GM19467 (cell line): ENCODE measurements around the gene CLCF1.
"Not testable (repeated sequence)": the region's sequence is repeated elsewhere in the genome, so short reads cannot be mapped to it uniquely, and the experiment has no call there.

Source experiments
- ATAC-seq: cut with Tn5 transposase; IDR thresholded peaks from one replicate; pipeline ENCODE4 v1.9.1; 2021; ENCODE audit warnings: mild to moderate bottlenecking, moderate library complexity; ENCODE audit not compliant: unreplicated experiment

The CLCF1 gene

DNA sequence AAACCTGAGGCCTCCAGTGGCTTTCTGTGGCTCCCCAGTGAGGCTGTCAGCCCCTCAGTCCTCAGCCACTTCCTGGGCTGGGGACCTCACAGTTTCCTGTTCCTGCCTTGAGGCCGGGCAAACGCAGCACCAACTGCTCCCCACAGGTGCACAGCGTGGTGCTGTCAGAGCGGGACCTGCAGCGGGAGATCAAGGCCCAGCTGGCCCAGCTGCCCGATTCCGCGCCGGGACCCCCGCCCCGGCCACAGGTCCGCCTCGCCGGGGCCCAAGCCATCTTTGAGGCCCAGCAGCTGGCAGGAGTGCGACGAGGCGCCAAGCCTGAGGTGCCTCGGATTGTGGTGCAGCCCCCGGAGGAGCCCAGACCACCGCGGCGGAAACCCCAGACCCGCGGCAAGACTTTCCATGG, 35.9 kb upstream of the CLCF1 start:
- no peak for ATAC-seq

DNA sequence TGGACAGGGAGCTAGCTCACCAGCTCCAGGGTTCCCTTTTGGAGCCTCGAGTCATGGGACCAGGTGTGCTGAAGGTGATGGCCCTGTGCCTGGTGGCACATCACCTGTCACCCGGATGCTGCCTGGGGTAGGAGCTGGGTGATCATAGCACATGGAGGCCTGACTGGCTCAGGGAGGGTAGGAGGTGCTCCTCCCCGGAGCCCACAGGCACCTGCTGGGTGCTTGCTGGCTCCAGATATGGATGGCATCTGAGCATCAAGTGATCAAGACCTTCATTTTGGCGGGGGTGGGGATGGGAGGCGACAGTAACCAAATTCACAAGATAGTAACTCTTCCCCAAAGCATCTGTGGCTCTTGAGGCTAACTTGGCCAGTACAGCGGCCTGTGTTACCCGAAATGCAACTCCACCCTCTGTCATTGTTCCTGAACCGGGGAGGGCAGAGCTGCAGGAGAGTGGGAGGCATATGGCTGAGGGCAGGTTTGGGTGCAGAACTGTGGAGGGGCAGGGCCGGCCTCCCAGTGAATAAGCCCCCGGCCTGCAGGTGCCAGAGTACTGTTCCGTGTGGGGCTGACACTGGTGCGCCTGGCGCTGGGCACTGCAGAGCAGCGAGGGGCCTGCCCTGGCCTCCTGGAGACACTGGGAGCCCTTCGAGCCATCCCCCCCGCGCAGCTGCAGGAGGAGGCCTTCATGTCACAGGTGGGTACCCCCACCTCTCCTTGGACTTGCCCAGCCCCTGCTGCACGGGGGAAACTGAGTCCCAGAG, 35.2 kb upstream of the CLCF1 start:
- no peak for ATAC-seq

DNA sequence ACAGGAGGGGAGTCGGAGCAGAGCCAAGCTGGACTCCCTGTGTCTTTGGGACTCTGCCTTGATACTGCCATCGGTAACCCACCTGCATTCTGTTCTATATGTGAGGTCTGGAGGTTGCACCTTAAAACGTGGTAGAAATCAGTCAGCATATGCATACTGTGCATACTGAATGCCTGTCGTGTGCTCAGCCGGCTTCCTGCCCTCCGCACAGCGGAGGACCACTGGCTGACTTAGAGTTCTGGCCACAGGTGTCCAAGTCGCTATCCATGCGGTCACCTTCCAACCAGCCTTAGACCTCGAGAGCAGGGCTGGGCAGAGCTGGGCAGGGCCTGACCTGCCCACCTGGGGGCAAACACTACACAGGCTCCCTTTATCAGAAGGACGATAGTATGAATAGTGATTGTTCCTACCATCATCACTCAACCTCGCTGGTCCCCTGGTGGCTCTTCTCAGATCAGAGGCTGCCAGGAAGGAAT, 34.3 kb upstream of the CLCF1 start:
- no peak for ATAC-seq

DNA sequence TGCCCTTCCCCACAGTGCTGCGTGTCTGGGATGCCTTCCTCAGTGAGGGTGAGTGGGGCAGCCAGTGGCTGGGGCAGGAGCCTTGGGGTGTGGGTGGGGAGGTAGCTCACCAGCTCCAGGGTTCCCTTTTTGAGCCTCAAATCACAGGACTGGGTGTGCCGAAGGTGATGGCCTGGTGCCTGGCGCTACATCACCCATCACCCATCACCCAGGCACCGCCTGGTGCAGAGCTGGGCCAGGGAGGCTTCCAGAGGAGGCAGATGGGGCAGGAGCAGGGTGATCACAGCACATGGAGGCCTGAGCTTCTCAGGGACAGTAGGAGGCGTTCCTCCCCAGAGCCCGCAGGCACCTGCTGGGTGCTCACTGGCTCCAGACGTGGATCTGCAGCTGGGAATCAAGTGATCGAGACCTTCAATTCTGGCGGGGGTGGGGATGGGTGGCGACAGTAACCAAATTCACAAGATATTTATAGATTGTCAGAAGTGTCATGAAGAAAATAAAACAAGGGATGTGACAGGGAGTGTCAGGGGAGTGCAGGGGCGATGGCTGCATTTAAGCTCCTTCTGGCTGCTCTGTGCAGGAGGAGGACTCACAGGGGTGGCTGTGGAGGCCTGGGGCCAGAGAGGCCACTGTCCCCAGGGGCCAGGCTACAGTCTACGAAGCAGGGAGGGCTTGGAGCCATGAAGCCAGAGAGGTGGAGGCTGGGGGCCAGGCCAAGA, 33.7 kb upstream of the CLCF1 start:
- ATAC-seq, result no peak

DNA sequence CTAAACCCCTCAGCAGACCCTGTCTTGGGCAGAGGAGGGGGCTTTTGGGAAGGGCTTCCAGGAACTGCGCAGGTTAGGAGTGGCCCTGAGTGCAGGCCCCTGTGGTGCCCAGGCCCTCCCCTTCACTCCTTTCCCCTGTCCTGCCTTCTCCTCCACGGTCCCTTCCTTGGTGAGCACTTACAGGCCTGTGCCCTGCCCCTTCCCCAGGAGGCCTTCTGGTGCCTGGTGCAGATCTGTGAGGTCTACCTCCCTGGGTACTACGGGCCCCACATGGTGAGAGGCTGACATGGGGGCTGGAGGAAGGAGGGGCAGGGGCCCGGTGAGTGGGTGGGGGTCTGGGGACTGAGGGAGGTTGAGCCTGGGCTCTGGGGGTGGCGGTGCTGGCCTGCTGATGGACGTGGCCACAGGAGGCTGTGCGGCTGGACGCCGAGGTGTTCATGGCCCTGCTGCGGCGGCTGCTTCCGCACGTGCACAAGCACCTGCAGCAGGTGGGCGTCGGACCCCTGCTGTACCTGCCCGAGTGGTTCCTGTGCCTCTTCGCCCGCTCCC, 33.1 kb upstream of the CLCF1 start:
- no peak for ATAC-seq

DNA sequence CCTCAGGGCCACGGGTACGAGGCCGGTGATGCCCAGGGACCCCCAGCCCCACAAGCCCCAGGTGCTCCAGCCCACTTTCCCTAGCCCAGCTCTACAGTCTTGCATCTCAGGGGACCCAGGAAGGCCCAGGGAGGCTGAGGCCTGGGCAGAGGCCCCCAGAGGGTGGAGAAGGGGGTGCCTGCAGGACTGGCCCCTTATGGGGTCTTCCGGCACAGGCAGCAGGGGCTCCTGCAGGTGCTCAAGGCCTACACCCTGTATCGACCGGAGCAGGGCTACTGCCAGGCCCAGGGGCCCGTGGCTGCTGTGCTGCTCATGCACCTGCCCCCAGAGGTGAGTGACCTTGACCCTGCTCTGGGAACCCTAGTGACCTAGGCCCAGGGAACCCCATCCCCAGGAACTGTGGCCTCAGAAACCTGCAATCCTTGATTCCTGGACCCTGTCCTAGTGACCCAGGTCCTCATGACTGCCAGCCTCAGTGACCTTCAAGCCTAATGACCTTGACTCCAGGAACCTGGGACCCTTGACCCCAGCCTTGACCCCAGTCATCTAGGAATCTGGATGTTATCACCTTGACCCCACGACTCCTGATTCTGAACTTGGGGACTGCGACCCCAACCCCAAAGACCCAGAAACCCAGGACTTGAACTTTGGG, 32.4 kb upstream of the CLCF1 start:
- no peak for ATAC-seq

DNA sequence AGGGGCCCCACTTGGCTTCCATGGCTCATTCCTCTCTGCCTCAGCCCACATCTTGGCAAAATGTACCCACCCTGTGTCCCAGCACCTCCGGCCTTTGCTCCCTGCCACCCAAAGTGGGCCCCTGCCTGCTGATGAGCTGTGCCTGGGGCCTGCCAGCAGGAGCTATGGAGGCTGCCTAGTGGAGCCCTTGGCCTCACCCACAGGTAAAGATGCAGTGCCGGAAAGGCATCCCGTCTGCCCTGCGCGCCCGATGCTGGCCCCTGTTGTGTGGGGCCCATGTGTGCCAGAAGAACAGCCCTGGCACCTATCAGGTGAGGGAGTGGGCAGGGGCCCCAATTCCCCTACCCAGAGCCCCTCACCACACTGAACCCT, 31.8 kb upstream of the CLCF1 start:
- ATAC-seq, result no peak

DNA sequence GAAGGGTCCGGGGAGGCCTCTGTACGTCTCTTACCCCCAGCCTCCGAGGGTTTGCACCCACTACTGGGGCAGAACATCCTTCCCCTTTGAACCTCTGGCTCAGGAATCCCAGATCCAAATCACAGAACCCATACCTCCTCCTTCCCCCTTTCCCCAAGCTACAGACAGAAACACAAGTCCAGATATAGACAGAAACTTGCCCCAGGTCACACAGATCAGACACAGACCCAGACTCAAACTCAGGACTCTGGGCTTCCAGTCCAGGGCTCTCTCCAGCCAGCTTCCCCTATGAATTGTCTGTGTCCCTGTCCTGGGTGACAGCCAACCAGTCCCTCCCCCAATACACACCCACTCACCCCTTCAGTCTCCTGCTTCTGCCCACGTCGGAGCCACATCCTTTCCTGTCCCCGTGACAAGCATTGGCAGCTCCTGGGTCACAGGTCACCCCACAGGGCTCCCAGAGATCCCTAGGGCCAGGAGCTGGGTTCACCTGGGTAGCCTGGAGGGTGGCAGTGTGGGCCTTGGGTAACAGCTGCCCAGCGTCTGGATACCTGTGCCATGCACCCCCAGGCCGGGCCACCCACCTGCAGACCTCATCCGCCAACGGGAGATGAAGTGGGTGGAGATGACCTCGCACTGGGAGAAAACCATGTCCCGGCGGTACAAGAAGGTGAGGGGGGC, 31.3 kb upstream of the CLCF1 start:
- ATAC-seq, result no peak

DNA sequence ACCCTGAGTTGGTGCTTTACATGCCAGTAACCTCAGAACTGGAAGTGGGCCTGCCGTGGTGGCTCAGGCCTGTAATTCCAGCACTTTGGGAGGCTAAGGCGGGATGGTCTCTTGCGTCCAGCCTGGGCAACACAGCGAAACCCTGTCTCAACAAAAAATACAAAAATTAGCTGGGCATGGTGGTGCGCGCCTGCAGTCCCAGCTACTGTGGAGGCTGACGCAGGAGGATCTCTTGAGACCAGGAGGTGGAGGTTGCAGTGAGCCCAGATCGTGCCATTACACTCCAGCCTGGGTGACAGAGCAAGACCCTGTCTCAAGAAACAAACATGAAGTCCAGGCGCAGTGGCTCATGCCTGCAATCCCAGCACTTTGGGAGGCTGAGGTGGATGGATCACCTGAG, 29.7 kb upstream of the CLCF1 start:
- not testable (repeated sequence) for ATAC-seq

DNA sequence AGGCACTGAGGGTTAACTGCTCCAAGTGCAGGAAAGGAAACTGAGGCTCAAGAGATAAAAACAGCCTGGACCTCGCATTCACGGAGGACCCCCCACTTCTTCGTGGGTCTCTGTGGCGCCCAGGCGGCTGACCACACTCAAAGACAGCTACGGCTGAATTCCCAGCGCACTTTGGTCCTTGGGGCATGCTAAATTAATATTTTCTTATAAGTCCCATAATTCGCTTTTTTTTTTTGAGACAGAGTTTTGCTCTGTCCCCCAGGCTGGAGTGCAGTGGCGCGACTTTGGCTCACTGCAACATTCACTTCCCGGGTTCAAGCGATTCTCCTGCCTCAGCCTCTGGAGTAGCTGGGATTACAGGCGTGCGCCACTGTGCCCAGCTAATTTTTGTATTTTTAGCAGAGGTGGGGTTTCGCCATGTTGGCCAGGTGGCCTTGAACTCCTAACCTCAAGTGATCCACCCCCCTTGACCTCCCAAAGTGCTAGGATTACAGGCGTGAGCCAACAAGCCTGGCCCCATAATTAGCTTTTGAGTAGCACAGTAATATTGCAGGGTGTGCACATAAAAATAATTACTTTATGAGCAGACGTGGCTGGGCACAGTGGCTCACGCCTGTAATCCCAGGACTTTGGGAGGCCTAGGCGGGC, 28.9 kb upstream of the CLCF1 start:
- not testable (repeated sequence) for ATAC-seq

DNA sequence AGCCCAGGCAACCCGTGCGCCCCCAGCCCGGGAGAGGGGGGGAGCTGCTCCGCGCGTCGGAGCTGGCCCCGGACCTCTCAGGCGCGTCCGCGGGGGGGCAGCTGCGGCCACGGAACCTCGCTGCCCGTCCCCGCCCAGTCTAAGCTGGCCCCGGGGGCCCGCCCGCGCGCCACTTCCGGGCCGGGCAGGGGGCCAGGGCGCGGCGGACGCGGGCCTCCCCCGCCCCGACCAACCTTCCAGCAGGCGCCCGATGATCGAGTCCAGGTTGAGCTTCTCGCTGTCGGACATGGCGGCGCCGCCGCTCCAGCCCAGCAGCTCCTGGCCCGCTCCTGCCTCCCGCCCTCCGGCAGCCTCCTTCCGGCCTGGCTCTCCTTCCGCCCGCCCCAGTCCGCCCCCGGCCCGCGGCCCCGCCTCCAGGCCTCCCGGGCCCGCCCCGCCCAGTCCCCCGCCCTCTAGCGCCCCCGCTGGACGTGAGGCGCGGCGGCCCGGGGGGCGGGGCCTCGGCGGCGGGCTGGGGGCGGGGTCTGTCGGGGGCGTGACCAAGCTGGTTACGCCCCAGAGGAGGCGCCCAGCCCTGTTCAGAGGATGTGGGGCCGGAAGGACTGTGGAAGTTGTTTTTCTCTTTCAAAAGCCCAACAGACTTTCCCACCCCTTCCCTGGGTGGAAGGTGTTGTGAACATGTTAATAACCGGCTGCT, 28.2 kb upstream of the CLCF1 start, which contains the start of gene PPP1CA:
Gene PPP1CA, minus strand, starts transcription at position 364 of the 697 bp plus-strand sequence. Its CDS starts 76 bp downstream, at position 288.
- peak; percentile 54 for ATAC-seq

DNA sequence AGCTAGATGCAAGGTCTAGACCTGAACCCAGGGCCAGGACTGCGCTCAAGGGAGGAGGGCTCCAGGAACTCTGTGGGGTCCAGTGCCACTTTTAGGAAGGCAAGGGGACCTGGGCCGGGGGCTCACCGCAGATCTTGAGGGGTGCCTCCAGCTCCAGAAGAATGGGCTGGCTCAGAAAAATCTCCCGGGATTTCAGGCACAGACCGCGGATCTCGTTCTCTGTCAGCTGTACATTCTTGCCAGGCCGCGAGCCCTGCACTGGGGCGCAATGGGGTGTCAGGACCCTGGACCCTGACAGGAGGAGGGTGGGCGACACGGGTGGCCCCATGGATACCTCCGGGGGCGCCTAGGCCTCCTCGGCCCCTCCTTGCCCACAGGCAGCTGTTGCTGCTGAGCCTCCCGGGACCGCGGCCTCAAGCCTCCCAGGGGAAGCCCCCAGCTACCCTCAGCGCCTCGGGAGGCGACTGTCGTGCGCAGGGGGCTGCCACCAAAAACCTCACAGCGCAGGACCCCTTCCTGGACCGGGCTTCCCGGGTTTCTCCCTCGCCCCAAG, 27.6 kb upstream of the CLCF1 start:
- ATAC-seq, result peak; percentile 10

DNA sequence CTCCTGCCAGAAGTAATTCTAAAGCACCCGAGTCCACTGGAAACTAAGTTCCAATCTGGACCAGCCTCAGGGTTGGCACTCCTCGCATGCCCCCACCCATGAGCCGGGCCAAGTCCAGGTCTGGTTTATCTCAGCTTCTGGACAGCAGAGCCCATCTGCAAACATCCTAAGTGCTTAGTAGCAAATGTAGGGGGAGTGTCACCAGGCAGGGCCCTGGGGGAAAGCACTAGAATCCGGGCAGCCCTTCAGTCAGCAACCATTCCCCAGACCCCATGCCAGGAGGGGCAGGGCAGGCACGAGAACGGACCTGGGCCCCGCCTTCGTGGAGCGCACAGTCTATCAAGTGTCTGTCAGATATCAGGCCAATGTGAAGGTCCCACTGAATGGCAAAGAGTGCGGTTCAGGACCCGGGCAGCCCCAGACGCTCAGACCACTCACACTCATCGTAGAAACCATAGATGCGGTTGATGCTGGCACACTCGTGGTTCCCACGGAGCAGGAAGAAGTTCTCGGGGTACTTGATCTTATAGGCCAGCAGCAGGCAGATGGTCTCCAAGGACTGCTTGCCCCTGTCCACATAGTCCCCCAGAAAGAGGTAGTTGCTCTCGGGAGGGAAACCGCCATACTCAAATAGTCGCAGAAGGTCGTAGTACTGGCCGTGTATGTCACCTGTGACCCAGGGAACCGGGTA, 27.0 kb upstream of the CLCF1 start:
- no peak for ATAC-seq

DNA sequence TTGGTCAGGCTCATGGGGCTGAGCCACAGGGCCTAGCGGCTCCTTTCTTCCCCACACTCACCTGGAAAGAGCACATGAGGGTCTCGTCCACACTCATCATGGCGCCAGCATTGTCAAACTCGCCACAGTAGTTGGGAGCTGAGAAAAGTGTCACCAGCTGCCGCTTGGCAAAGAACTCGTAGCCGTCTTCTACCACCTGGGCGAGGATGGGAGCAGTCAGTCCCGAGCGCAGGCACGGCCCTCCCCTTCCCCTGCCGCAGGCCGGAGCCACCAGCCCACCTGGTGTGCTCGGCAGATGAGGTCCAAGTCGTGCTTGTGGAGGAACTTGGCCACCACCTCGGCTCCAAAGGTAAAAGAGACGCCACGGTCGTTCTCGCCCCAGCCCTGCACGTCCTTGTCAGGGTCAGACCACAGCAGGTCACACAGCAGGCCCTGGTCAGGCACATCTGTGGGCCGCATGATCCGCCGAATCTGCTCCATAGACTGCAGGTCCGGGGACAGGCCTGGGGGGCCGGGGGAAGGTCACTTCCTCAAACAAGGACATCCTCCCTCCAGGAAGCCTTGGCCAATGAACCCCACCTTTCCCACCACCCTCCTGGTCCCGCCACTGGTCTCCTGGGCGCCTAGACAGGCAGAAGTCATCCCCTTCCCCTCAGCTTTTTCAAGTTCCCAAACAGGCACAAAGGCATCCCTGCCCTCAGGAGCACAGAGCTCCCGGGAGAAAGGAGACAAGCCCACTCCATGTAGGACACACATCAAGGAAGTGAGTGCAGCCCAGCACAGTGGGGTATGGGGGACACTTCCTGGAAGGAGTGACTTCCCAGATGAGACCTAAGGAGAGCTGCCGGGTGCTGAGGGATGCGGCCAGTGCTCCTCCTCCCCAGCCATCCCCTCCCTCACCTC, 25.5 kb upstream of the CLCF1 start:
- ATAC-seq, result no peak

DNA sequence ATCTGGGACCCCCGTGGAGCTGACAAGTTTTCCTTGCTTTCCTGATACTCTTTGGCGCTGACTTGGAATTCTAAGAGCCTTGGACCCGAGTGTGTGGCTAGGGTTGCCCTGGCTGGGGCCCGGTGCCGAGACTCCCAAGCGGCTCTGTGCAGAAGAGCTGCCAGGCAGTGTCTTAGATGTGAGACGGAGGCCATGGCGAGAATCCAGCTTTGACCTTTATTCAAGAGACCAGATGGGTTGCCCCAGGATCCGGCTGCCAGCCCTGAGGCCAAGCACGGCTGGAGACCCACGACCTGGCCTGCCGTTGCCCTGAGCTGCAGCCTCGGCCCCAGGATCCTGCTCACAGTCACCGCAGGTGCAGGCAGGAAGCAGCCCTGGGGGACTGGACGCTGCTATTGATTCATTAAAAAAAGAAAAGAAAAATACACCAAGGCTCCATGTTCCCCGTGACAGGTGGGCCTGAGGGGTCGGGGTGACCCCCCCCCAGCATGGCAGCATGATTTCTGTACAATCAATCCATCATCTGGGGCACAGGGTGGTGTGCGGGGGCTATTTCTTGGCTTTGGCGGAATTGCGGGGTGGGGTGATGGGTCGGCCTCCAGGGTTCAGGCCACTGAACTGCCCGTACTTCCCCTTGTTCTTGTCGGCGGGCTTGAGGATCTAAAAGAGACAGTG, 24.7 kb upstream of the CLCF1 start:
- ATAC-seq, result no peak

DNA sequence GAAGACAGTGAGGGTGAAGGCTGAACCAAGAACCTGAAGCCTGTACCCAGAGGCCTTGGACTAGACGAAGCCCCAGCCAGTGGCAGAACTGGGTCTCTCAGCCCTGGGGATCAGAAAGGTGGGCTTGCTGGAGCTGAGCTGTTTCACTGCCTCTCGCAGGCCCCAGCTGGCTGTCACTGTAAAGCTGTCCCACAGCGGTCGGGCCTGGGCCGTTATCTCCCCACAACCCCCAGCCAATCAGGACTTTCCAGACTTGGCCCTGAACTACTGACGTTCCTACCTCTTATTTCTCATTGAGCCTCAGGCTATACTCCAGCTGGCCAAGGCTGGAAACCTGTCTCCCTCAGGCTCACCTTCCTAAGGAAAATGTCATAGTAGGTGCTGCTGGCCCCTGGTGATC, 24.1 kb upstream of the CLCF1 start:
- no peak for ATAC-seq
